ENCODE measurements around the gene GIPC3.

GIPC3 gene

GRCh38 chr19:3605361-3605760 is 20.1 kb downstream of the GIPC3 start:
- no peak for DNase-seq

- DNase-seq = no peak
Measured at GRCh38 chr19:3605770-3606169, 20.5 kb downstream of the GIPC3 start.

GRCh38 chr19:3606174-3606689 is 21.0 kb downstream of the GIPC3 start:
- DNase-seq = no peak

GRCh38 chr19:3606690-3607289 is 21.5 kb downstream of the GIPC3 start, which contains the start of gene TBXA2R:
Gene TBXA2R (minus strand): TSS chr19:3606875. CDS start chr19:3600634, 6,241 bp downstream.
- DNase-seq = no peak

GRCh38 chr19:3607303-3608078 is 22.2 kb downstream of the GIPC3 start:
- DNase-seq = no peak

GRCh38 chr19:3608079-3608641 is 22.9 kb downstream of the GIPC3 start:
- DNase-seq = no peak

- no peak for DNase-seq
Measured at GRCh38 chr19:3608750-3609322, 23.6 kb downstream of the GIPC3 start.

GRCh38 chr19:3609779-3610719 is 24.8 kb downstream of the GIPC3 start:
- DNase-seq = no peak

GRCh38 chr19:3610745-3611717 is 25.8 kb downstream of the GIPC3 start:
- DNase-seq = no peak

GRCh38 chr19:3611841-3612240 is 26.6 kb downstream of the GIPC3 start:
- DNase-seq = no peak

- DNase-seq = no peak
Measured at GRCh38 chr19:3612330-3612729, 27.1 kb downstream of the GIPC3 start.

- DNase-seq = no peak
Measured at GRCh38 chr19:3612901-3613741, 27.8 kb downstream of the GIPC3 start.

- no peak for DNase-seq
Measured at GRCh38 chr19:3613818-3614661, 28.8 kb downstream of the GIPC3 start.

- DNase-seq = no peak
Measured at GRCh38 chr19:3614858-3615505, 29.7 kb downstream of the GIPC3 start.

GRCh38 chr19:3615524-3616135 is 30.4 kb downstream of the GIPC3 start:
- DNase-seq = no peak

- DNase-seq = no peak
Measured at GRCh38 chr19:3617463-3617862, 32.2 kb downstream of the GIPC3 start.

- DNase-seq = no peak
Measured at GRCh38 chr19:3618144-3618810, 33.0 kb downstream of the GIPC3 start.

Data from NCI-H1436 treated with DMSO at 0.1 percent for 48 hours (cell line).